HG03342 (cell line): ENCODE results near the gene PAQR3.

Experiments
- ATAC-seq: cut with Tn5 transposase; IDR thresholded peaks from one replicate; pipeline ENCODE4 v1.9.1; 2021; ENCODE audit warnings: mild to moderate bottlenecking, moderate library complexity; ENCODE audit not compliant: unreplicated experiment

Gene PAQR3

GRCh38 chr4:78938868-78939666, at the start of gene PAQR3:
PAQR3 (minus strand) TSS chr4:78939438; CDS start chr4:78939224, 214 bp downstream.
- peak; percentile 98 for ATAC-seq

GRCh38 chr4:78987683-78988082, 48.4 kb upstream of the PAQR3 start:
- no peak for ATAC-seq

GRCh38 chr4:78984593-78984992, 45.4 kb upstream of the PAQR3 start:
- ATAC-seq = no peak

GRCh38 chr4:78975865-78976264, 36.6 kb upstream of the PAQR3 start:
- ATAC-seq = no peak

- ATAC-seq = no peak
These were observed 32.5 kb upstream of the PAQR3 start for GRCh38 chr4:78971776-78972175.

- ATAC-seq = no peak
These were observed 32.1 kb upstream of the PAQR3 start for GRCh38 chr4:78971326-78971725.

- ATAC-seq = no peak
These were observed 23.4 kb upstream of the PAQR3 start for GRCh38 chr4:78962597-78963115.

- no peak for ATAC-seq
These were observed 21.7 kb upstream of the PAQR3 start for GRCh38 chr4:78960926-78961325.

GRCh38 chr4:78956975-78957374, 17.7 kb upstream of the PAQR3 start:
- ATAC-seq = no peak

- no peak for ATAC-seq
These were observed 14.8 kb upstream of the PAQR3 start for GRCh38 chr4:78953769-78954666.

GRCh38 chr4:78953231-78953630, 14.0 kb upstream of the PAQR3 start:
- ATAC-seq = no peak

- peak; percentile 81 for ATAC-seq
These were observed 12.7 kb upstream of the PAQR3 start for GRCh38 chr4:78951862-78952472.

- ATAC-seq = no peak
These were observed 10.5 kb upstream of the PAQR3 start for GRCh38 chr4:78949735-78950134.

GRCh38 chr4:78945651-78946179, 6.5 kb upstream of the PAQR3 start:
- ATAC-seq = no peak

GRCh38 chr4:78944381-78944780, 5.1 kb upstream of the PAQR3 start:
- no peak for ATAC-seq

- no peak for ATAC-seq
These were observed 1.5 kb upstream of the PAQR3 start for GRCh38 chr4:78940752-78941151.

- peak; percentile 8 for ATAC-seq
These were observed 400 bp upstream of the PAQR3 start for GRCh38 chr4:78939667-78940008.

GRCh38 chr4:78938474-78938867, 767 bp downstream of the PAQR3 start:
- ATAC-seq = no peak

- ATAC-seq = no peak
These were observed 1.4 kb downstream of the PAQR3 start for GRCh38 chr4:78937837-78938236.

GRCh38 chr4:78936989-78937388, 2.2 kb downstream of the PAQR3 start:
- no peak for ATAC-seq

GRCh38 chr4:78930016-78930629, 9.1 kb downstream of the PAQR3 start:
- no peak for ATAC-seq
